HepG2 (cell line): ENCODE measurements around the gene SIGLEC10. TPM values are rescaled to one million over a fixed set of nuclear protein-coding genes. Genes with fewer than 3 reads are reported as not detected.

Source experiments
- ARID2 ChIP-seq: sonication (generic); formaldehyde crosslinking; IDR thresholded peaks from 2 replicates; pipeline ENCODE4 v1.8.1; 2022; ENCODE audit warnings: mild to moderate bottlenecking, missing genetic modification reagents, borderline replicate concordance
- ATF4 ChIP-seq, 2 experiments: fragments of 450-650 bp in 1 of 2; sonication (generic) in 1 of 2; formaldehyde crosslinking; IDR thresholded peaks; 2 replicates each; pipeline versions ENCODE4 v1.5.0 to v1.8.0; 2020 to 2022; ENCODE audit warnings: mild to moderate bottlenecking in 1 of 2, missing genetic modification reagents in 1 of 2
- CSRNP1 ChIP-seq: sonication (generic); formaldehyde crosslinking; IDR thresholded peaks from 2 replicates; pipeline ENCODE4 v1.8.1; 2023; ENCODE audit warnings: mild to moderate bottlenecking, missing genetic modification reagents
- FOSL2 ChIP-seq: sonication (generic); formaldehyde crosslinking; IDR thresholded peaks from 2 replicates; pipeline ENCODE4 v1.4.0; 2020; ENCODE audit warnings: missing genetic modification reagents
- GATAD1 ChIP-seq: IDR thresholded peaks from 2 replicates; pipeline ENCODE4 v1.6.1; 2016; ENCODE audit warnings: missing genetic modification reagents, missing compliant biosample characterization
- HCFC1 ChIP-seq: fragments of 150-350 bp; IDR thresholded peaks from 2 replicates; pipeline ENCODE4 v1.6.1; 2014; ENCODE audit warnings: low read depth, low read length
- HNF1B ChIP-seq: sonication (generic); formaldehyde crosslinking; IDR thresholded peaks from 2 replicates; pipeline ENCODE4 v1.5.1; 2020; ENCODE audit warnings: mild to moderate bottlenecking, moderate library complexity, missing genetic modification reagents
- MAF1 ChIP-seq: sonication (generic); formaldehyde crosslinking; IDR thresholded peaks from 2 replicates; pipeline ENCODE4 v1.5.0; 2020; ENCODE audit warnings: missing genetic modification reagents, borderline replicate concordance
- MEIS1 ChIP-seq: sonication (generic); formaldehyde crosslinking; IDR thresholded peaks from 2 replicates; pipeline ENCODE4 v1.9.0; 2021; ENCODE audit warnings: mild to moderate bottlenecking, missing genetic modification reagents, moderate library complexity, borderline replicate concordance
- MYPOP ChIP-seq: sonication (generic); formaldehyde crosslinking; IDR thresholded peaks from 2 replicates; pipeline ENCODE4 v1.8.1; 2023; ENCODE audit warnings: mild to moderate bottlenecking, moderate library complexity, missing genetic modification reagents
- NCOR1 ChIP-seq: fragments of 200-600 bp; sonication (generic); IDR thresholded peaks from 2 replicates; pipeline ENCODE4 v1.7.0; 2017; ENCODE audit warnings: antibody characterized with exemption, low read length, borderline replicate concordance
- NRL ChIP-seq: sonication (generic); formaldehyde crosslinking; IDR thresholded peaks from 2 replicates; pipeline ENCODE4 v1.5.0; 2020; ENCODE audit warnings: missing genetic modification reagents, mild to moderate bottlenecking, moderate library complexity, borderline replicate concordance
- SAP130 ChIP-seq: IDR thresholded peaks from 2 replicates; pipeline ENCODE4 v1.6.1; 2016; ENCODE audit warnings: low read depth
- TGIF2 ChIP-seq: IDR thresholded peaks from 2 replicates; pipeline ENCODE4 v1.6.1; 2016; ENCODE audit warnings: control low read depth, missing compliant biosample characterization
- ZNF574 ChIP-seq: sonication (generic); formaldehyde crosslinking; IDR thresholded peaks from 2 replicates; pipeline ENCODE4 v1.4.0; 2020; ENCODE audit warnings: missing genetic modification reagents
- ZNF580 ChIP-seq: IDR thresholded peaks from 2 replicates; pipeline ENCODE4 v1.6.1; 2016; ENCODE audit warnings: low read depth, borderline replicate concordance
- ZNF598 ChIP-seq: sonication (generic); formaldehyde crosslinking; IDR thresholded peaks from 2 replicates; pipeline ENCODE4 v1.5.1; 2020; ENCODE audit warnings: mild to moderate bottlenecking, missing genetic modification reagents, borderline replicate concordance
- ZNF841 ChIP-seq: sonication (generic); formaldehyde crosslinking; IDR thresholded peaks from 2 replicates; pipeline ENCODE4 v1.8.1; 2023; ENCODE audit warnings: missing genetic modification reagents, borderline replicate concordance
- ZZZ3 ChIP-seq: sonication (generic); formaldehyde crosslinking; IDR thresholded peaks from 2 replicates; pipeline ENCODE4 v1.4.0; 2020; ENCODE audit warnings: missing genetic modification reagents, mild to moderate bottlenecking, borderline replicate concordance
- polyA plus RNA-seq, 8 experiments: library from polyadenylated mRNA; depleted of rRNA in 3 of 8; stranded (reverse) in 7 of 8; unstranded in 1 of 8; fragments of >200 nt; fragmentation: Illumina TruSeq in 4 of 8; extraction: Trizol in 4 of 8; gene quantifications; 2 replicates each; pipeline versions ENCODE4 v1.2.1 to v1.2.3, GENCODE V29; 2011 to 2016; ENCODE audit warnings: low read depth in 4 of 8, missing spikeins in 1 of 8, mixed read lengths in 1 of 8; ENCODE audit not compliant: insufficient read depth in 1 of 8
- total RNA-seq, 5 experiments: library from RNA; depleted of rRNA; stranded (reverse); fragments of >200 nt; fragmentation: Illumina TruSeq; extraction: Trizol; gene quantifications; 2 replicates each; pipeline ENCODE4 v1.2.3, GENCODE V29; 2016; ENCODE audit warnings: low read depth in 1 of 5

Gene SIGLEC10
- total and polyA plus RNA-seq, 2 of the 13 experiments (the other 11 are each of a cell fraction or from before 2014, with no cell fraction given): not detected

- 0 out of 2 replicates have a peak, but pooled peaks have one; percentile 47 for TF ChIP-seq CSRNP1
- peak; percentile 36; the same call in 1 of the 2 replicates for TF ChIP-seq FOSL2 (CRISPR knock-in tag)
- TF ChIP-seq SAP130 (CRISPR knock-in tag): peak; percentile 93
- TF ChIP-seq ZNF598 (CRISPR knock-in tag): 0 out of 2 replicates have a peak, but pooled peaks have one; percentile 38
- peak; percentile 94 for TF ChIP-seq ZNF841
- peak; percentile 67; the same call in 1 of the 2 replicates for TF ChIP-seq TGIF2
- TF ChIP-seq NCOR1: peak; percentile 26; the same call in 1 of the 2 replicates
- TF ChIP-seq MEIS1 (CRISPR knock-in tag): peak; percentile 29; the same call in 1 of the 2 replicates
- peak in 1 of 2 experiments; percentile 72; a peak in 2 of 4 replicates for TF ChIP-seq ATF4 (CRISPR knock-in tag; IDR thresholded peaks at IDR 0.05)
- peak; percentile 59; the same call in 1 of the 2 replicates for TF ChIP-seq HNF1B (CRISPR knock-in tag)
- TF ChIP-seq GATAD1 (CRISPR knock-in tag): peak; percentile 96
- no peak for TF ChIP-seq NRL (CRISPR knock-in tag)
- TF ChIP-seq ZZZ3 (CRISPR knock-in tag): no peak
- TF ChIP-seq ARID2: peak; percentile 33; the same call in 1 of the 2 replicates
- peak; percentile 62; the same call in 1 of the 2 replicates for TF ChIP-seq ZNF580 (CRISPR knock-in tag)
- TF ChIP-seq ZNF574 (CRISPR knock-in tag): peak; percentile 71
- TF ChIP-seq MYPOP (CRISPR knock-in tag): peak; percentile 93
- TF ChIP-seq HCFC1: peak; percentile 9; the same call in 1 of the 2 replicates
- TF ChIP-seq MAF1 (CRISPR knock-in tag): no peak
Measured at GRCh38 chr19:51394050-51394836, 23.2 kb downstream of the SIGLEC10 start (continued).
